22Rv1 (cell line): ENCODE measurements around the gene SLC7A9.

Experiments used
- ZFX ChIP-seq: fragments of 450-650 bp; IDR thresholded peaks from 2 replicates; pipeline ENCODE4 v1.6.1; 2017; ENCODE audit warnings: antibody characterized with exemption, borderline replicate concordance
- TF ChIP-seq, protein P1 (sequence below): fragments of 450-650 bp; IDR thresholded peaks from 2 replicates; pipeline ENCODE4 v1.5.1; 2017; ENCODE audit warnings: mild to moderate bottlenecking

DNA sequence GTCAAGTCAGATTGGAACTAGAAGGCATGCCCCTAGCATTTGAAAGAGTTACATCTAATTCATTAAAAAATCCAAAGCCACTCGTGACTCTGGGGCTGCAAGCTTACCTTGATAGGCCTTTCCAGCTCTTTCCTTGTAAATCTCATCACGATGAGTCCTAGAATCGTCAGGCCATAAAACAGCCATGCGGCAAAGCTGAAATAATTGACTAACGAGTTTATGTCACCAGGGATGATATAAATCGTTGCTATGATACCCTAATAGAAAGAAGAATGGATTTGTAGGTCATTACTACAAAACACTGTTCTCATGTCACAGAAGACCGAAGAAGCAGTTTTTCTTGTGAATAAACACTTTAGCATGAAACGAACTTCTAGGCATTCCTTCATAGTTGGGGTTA is 27.5 kb downstream of the SLC7A9 start:
- TF ChIP-seq, protein P1, sequence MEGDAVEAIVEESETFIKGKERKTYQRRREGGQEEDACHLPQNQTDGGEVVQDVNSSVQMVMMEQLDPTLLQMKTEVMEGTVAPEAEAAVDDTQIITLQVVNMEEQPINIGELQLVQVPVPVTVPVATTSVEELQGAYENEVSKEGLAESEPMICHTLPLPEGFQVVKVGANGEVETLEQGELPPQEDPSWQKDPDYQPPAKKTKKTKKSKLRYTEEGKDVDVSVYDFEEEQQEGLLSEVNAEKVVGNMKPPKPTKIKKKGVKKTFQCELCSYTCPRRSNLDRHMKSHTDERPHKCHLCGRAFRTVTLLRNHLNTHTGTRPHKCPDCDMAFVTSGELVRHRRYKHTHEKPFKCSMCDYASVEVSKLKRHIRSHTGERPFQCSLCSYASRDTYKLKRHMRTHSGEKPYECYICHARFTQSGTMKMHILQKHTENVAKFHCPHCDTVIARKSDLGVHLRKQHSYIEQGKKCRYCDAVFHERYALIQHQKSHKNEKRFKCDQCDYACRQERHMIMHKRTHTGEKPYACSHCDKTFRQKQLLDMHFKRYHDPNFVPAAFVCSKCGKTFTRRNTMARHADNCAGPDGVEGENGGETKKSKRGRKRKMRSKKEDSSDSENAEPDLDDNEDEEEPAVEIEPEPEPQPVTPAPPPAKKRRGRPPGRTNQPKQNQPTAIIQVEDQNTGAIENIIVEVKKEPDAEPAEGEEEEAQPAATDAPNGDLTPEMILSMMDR, result no peak
- TF ChIP-seq ZFX, result no peak
